MM.1S (cell line): Measurements from ENCODE around the gene GALNT9.

Experiments used
- DNase-seq: peaks from one replicate; pipeline ENCODE4 v3.0.0-alpha.2; 2015
- H2AFZ ChIP-seq: fragments of 300-600 bp; sonication (generic); 2 replicates; pipeline ENCODE4 v1.6.0; 2016; ENCODE audit warnings: antibody characterized with exemption, low read length
- H3F3A ChIP-seq: fragments of 300-600 bp; sonication (generic); 2 replicates; pipeline ENCODE4 v1.6.1; 2016; ENCODE audit warnings: mild to moderate bottlenecking, antibody characterized with exemption, low read length, moderate library complexity, mixed read lengths; ENCODE audit not compliant: insufficient read depth
- H3K27ac ChIP-seq: fragments of 300-600 bp; sonication (generic); 2 replicates; pipeline ENCODE4 v1.5.1; 2016; ENCODE audit warnings: mild to moderate bottlenecking, low read length
- H3K27me3 ChIP-seq: fragments of 300-600 bp; sonication (generic); replicated peaks from 2 replicates; pipeline ENCODE4 v1.6.0; 2016; ENCODE audit warnings: low read length; ENCODE audit not compliant: insufficient read depth
- H3K36me3 ChIP-seq: fragments of 300-600 bp; sonication (generic); replicated peaks from 2 replicates; pipeline ENCODE4 v1.6.1; 2016; ENCODE audit warnings: mild to moderate bottlenecking, low read length, mixed read lengths; ENCODE audit not compliant: insufficient read depth
- H3K4me1 ChIP-seq: fragments of 300-600 bp; sonication (generic); 2 replicates; pipeline ENCODE4 v1.6.1; 2016; ENCODE audit warnings: low read length, mixed read lengths
- H3K4me2 ChIP-seq: fragments of 300-600 bp; sonication (generic); 2 replicates; pipeline ENCODE4 v1.6.0; 2016; ENCODE audit warnings: low read depth, low read length
- H3K4me3 ChIP-seq: fragments of 300-600 bp; sonication (generic); 2 replicates; pipeline ENCODE4 v1.5.1; 2016; ENCODE audit warnings: low read length, mixed read lengths
- H3K79me2 ChIP-seq: fragments of 300-600 bp; sonication (generic); 2 replicates; pipeline ENCODE4 v1.6.1; 2016; ENCODE audit warnings: mixed run types, low read length, mixed read lengths
- H3K9ac ChIP-seq: fragments of 300-600 bp; sonication (generic); 2 replicates; pipeline ENCODE4 v1.6.1; 2016; ENCODE audit warnings: low read length, mixed read lengths
- H3K9me2 ChIP-seq: fragments of 300-600 bp; sonication (generic); replicated peaks from 2 replicates; pipeline ENCODE4 v1.6.1; 2016; ENCODE audit warnings: mild to moderate bottlenecking, low read length, mixed read lengths; ENCODE audit not compliant: insufficient read depth
- H3K9me3 ChIP-seq: fragments of 300-600 bp; sonication (generic); replicated peaks from 2 replicates; pipeline ENCODE4 v1.6.1; 2016; ENCODE audit warnings: mild to moderate bottlenecking, low read length, mixed read lengths; ENCODE audit not compliant: insufficient read depth
- H4K20me1 ChIP-seq: fragments of 300-600 bp; sonication (generic); 2 replicates; pipeline ENCODE4 v1.6.1; 2016; ENCODE audit warnings: mild to moderate bottlenecking, low read length, moderate library complexity, mixed read lengths; ENCODE audit not compliant: insufficient read depth
- CTCF ChIP-seq: fragments of 300-600 bp; sonication (generic); IDR thresholded peaks from 2 replicates; pipeline ENCODE4 v1.5.1; 2016; ENCODE audit warnings: antibody characterized with exemption, low read length, mixed read lengths
- EZH2 ChIP-seq: fragments of 300-600 bp; sonication (generic); optimal IDR thresholded peaks from 2 replicates; pipeline ENCODE3; 2017; ENCODE audit warnings: low read depth, mild to moderate bottlenecking, antibody characterized with exemption, low read length, mixed read lengths
- EZH2phosphoT487 ChIP-seq: fragments of 300-600 bp; sonication (generic); IDR thresholded peaks from 2 replicates; pipeline ENCODE4 v1.6.1; 2018; ENCODE audit warnings: antibody characterized with exemption, low read length

Gene GALNT9

GRCh38 chr12:132186857-132187620, 142.3 kb downstream of the GALNT9 start:
- no peaks in the 10 kb centered on the region for H3K79me2 ChIP-seq
- H4K20me1 ChIP-seq: no peaks in the 10 kb centered on the region
- H2AFZ ChIP-seq: no peak overlapping the region
- no peaks in the 10 kb centered on the region for H3K4me1 ChIP-seq
- H3K36me3 ChIP-seq: no peaks in the 10 kb centered on the region
- no peak overlapping the region for H3K4me3 ChIP-seq
- no peaks in the 10 kb centered on the region for H3F3A ChIP-seq
- no peak overlapping the region for H3K9ac ChIP-seq
- DNase-seq: no peak
- TF ChIP-seq CTCF (no peak), EZH2phosphoT487 (no peak), EZH2 (no peak)
- H3K9me2 ChIP-seq: no peaks in the 10 kb centered on the region
- H3K27ac ChIP-seq: no peak overlapping the region
- peaks cover 53% of the 10 kb centered on the region for H3K27me3 ChIP-seq
- H3K4me2 ChIP-seq: no peak overlapping the region
- H3K9me3 ChIP-seq: no peaks in the 10 kb centered on the region

- no peaks in the 10 kb centered on the region for H3K4me1 ChIP-seq
- H3K4me3 ChIP-seq: 0 out of 2 replicates have a peak overlapping the region, but pooled peaks have one; percentile 12
- DNase-seq: no peak
- H3K79me2 ChIP-seq: no peaks in the 10 kb centered on the region
- no peak overlapping the region for H3K27ac ChIP-seq
- no peak overlapping the region for H2AFZ ChIP-seq
- no peaks in the 10 kb centered on the region for H3K9me2 ChIP-seq
- peak overlapping the region; percentile 29; the same call in 1 of the 2 replicates for H3K4me2 ChIP-seq
- H3F3A ChIP-seq: no peaks in the 10 kb centered on the region
- no peaks in the 10 kb centered on the region for H3K36me3 ChIP-seq
- no peaks in the 10 kb centered on the region for H3K9me3 ChIP-seq
- H3K27me3 ChIP-seq: peaks cover 47% of the 10 kb centered on the region
- no peaks in the 10 kb centered on the region for H4K20me1 ChIP-seq
- TF ChIP-seq EZH2: no peak
- TF ChIP-seq EZH2phosphoT487: no peak
- TF ChIP-seq CTCF: no peak
- no peak overlapping the region for H3K9ac ChIP-seq
Observed at GRCh38 chr12:132186208-132186856, 143.1 kb downstream of the GALNT9 start.

GRCh38 chr12:132185705-132186104, 143.7 kb downstream of the GALNT9 start:
- H3K27me3 ChIP-seq: peaks cover 43% of the 10 kb centered on the region
- no peaks in the 10 kb centered on the region for H3K36me3 ChIP-seq
- no peaks in the 10 kb centered on the region for H3K9me2 ChIP-seq
- 0 out of 2 replicates have a peak overlapping the region, but pooled peaks have one; percentile 12 for H3K4me3 ChIP-seq
- no peaks in the 10 kb centered on the region for H3K4me1 ChIP-seq
- no peak overlapping the region for H2AFZ ChIP-seq
- H3F3A ChIP-seq: no peaks in the 10 kb centered on the region
- peak overlapping the region; percentile 29; the same call in 1 of the 2 replicates for H3K4me2 ChIP-seq
- no peak for DNase-seq
- no peak overlapping the region for H3K9ac ChIP-seq
- no peaks in the 10 kb centered on the region for H4K20me1 ChIP-seq
- TF ChIP-seq EZH2 (no peak), EZH2phosphoT487 (no peak), CTCF (no peak)
- no peak overlapping the region for H3K27ac ChIP-seq
- H3K9me3 ChIP-seq: no peaks in the 10 kb centered on the region
- no peaks in the 10 kb centered on the region for H3K79me2 ChIP-seq
